Measurements from ENCODE around the gene GDF15. TPM values are rescaled to one million over a fixed set of nuclear protein-coding genes. Genes with fewer than 3 reads are reported as not detected.
"Not testable (repeated sequence)": the region's sequence is repeated elsewhere in the genome, so short reads cannot be mapped to it uniquely, and the experiment has no call there.

GDF15 gene
- total RNA-seq, 1 donor from 2014 or later: 0.33 TPM

- Histone ChIP-seq H3K36me3 (no peaks in the 10 kb centered on the region), H3K4me1 (peaks cover 20% of the 10 kb centered on the region), H3K27me3 (ENCODE audit: low read depth) (peaks cover 2% of the 10 kb centered on the region), H3K9me3 (replicated peaks) (no peaks in the 10 kb centered on the region), H3K27ac (replicated peaks) (peak overlapping the region; percentile 75), H3K4me3 (no peak overlapping the region)
- no peak for TF ChIP-seq CTCF (IDR thresholded peaks at IDR 0.05; ENCODE audit: borderline replicate concordance)
- DNase-seq: peak; percentile 86
- intact Hi-C loops (cut with micrococcal nuclease): no loop called here
Observed at GRCh38 chr19:18379803-18380747, 5.9 kb upstream of the GDF15 start.

GRCh38 chr19:18380843-18381242, 5.1 kb upstream of the GDF15 start:
- intact Hi-C loops (cut with micrococcal nuclease): no loop called here
- DNase-seq: no peak
- Histone ChIP-seq H3K4me3 (no peak overlapping the region), H3K9me3 (replicated peaks) (no peaks in the 10 kb centered on the region), H3K27ac (replicated peaks) (peak overlapping the region; percentile 75), H3K36me3 (no peaks in the 10 kb centered on the region), H3K4me1 (peaks cover 18% of the 10 kb centered on the region), H3K27me3 (ENCODE audit: low read depth) (peaks cover 6% of the 10 kb centered on the region)
- TF ChIP-seq CTCF (IDR thresholded peaks at IDR 0.05; ENCODE audit: borderline replicate concordance): no peak

GRCh38 chr19:18383622-18384021, 2.3 kb upstream of the GDF15 start:
- H3K27me3 ChIP-seq (ENCODE audit: low read depth); H3K27ac ChIP-seq (replicated peaks); H3K4me3 ChIP-seq; DNase-seq; intact Hi-C loops (cut with micrococcal nuclease); H3K9me3 ChIP-seq (replicated peaks); H3K36me3 ChIP-seq: not testable (repeated sequence)
- peaks cover 45% of the 10 kb centered on the region for H3K4me1 ChIP-seq

- no peak for TF ChIP-seq CTCF (IDR thresholded peaks at IDR 0.05; ENCODE audit: borderline replicate concordance)
- no peak for DNase-seq
- intact Hi-C loops (cut with micrococcal nuclease): no loop called here
- no peak overlapping the region for H3K4me3 ChIP-seq
- peaks cover 47% of the 10 kb centered on the region for H3K4me1 ChIP-seq
- H3K27ac ChIP-seq (replicated peaks): no peak overlapping the region
- H3K27me3 ChIP-seq (ENCODE audit: low read depth): peaks cover 6% of the 10 kb centered on the region
- no peaks in the 10 kb centered on the region for H3K36me3 ChIP-seq
- peaks cover 2% of the 10 kb centered on the region for H3K9me3 ChIP-seq (replicated peaks)
Observed at GRCh38 chr19:18384775-18385174, 1.2 kb upstream of the GDF15 start.

- no peak for TF ChIP-seq CTCF (IDR thresholded peaks at IDR 0.05; ENCODE audit: borderline replicate concordance)
- Histone ChIP-seq H3K27me3 (ENCODE audit: low read depth) (peaks cover 6% of the 10 kb centered on the region), H3K27ac (replicated peaks) (no peak overlapping the region), H3K4me1 (peaks cover 42% of the 10 kb centered on the region), H3K9me3 (replicated peaks) (peaks cover 4% of the 10 kb centered on the region), H3K36me3 (no peaks in the 10 kb centered on the region), H3K4me3 (no peak overlapping the region)
- intact Hi-C loops (cut with micrococcal nuclease): no loop called here
- no peak for DNase-seq
Observed at GRCh38 chr19:18385359-18385674, 641 bp upstream of the GDF15 start.

- peaks cover 6% of the 10 kb centered on the region for H3K27me3 ChIP-seq (ENCODE audit: low read depth)
- peaks cover 4% of the 10 kb centered on the region for H3K9me3 ChIP-seq (replicated peaks)
- intact Hi-C loops (cut with micrococcal nuclease): no loop called here
- peak overlapping the region; percentile 58 for H3K4me3 ChIP-seq
- no peak for TF ChIP-seq CTCF (IDR thresholded peaks at IDR 0.05; ENCODE audit: borderline replicate concordance)
- H3K4me1 ChIP-seq: peaks cover 34% of the 10 kb centered on the region
- H3K36me3 ChIP-seq: no peaks in the 10 kb centered on the region
- no peak for DNase-seq
- peak overlapping the region; percentile 30 for H3K27ac ChIP-seq (replicated peaks)
Observed at GRCh38 chr19:18386543-18387271, 749 bp downstream of the GDF15 start.

All from left ventricle myocardium inferior (tissue), 1 donor.